Vagina (tissue), 2 donors: Measurements from ENCODE around the gene SPPL2C.

Source experiments
- POLR2A ChIP-seq, 2 donors: fragments of 450-650 bp; IDR thresholded peaks; one replicate each; pipeline ENCODE4 v1.6.1; 2017; ENCODE audit warnings: antibody characterized with exemption in 2 of 2, mild to moderate bottlenecking in 2 of 2, moderate library complexity in 2 of 2
- TF ChIP-seq, protein P1 (sequence below), 3 experiments: fragments of 450-650 bp in 2 of 3; fragments of 200-600 bp in 1 of 3; sonication (generic) in 1 of 3; IDR thresholded peaks; one replicate each; pipeline ENCODE4 v1.5.1; 2017 to 2019; ENCODE audit warnings: antibody characterized with exemption in 3 of 3, mild to moderate bottlenecking in 2 of 3, moderate library complexity in 2 of 3

DNA sequence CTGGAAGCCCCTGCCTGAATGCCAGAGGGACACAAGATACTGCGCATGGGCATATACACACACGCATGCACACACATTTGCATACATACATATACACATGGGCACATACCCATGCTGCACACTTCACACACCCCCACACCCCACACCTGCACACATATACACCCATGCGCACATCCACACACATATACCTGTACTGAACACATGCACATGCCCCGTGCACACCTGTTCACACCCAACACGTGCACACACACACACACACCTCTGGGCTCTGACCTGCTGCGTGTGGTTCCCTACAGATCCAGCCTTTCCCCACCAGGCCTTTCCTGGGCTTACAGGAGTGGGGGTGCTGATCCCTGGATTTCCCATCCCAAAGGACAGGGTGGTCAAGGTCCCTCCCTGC is 6.3 kb downstream of the SPPL2C start:
- TF ChIP-seq, protein P1, sequence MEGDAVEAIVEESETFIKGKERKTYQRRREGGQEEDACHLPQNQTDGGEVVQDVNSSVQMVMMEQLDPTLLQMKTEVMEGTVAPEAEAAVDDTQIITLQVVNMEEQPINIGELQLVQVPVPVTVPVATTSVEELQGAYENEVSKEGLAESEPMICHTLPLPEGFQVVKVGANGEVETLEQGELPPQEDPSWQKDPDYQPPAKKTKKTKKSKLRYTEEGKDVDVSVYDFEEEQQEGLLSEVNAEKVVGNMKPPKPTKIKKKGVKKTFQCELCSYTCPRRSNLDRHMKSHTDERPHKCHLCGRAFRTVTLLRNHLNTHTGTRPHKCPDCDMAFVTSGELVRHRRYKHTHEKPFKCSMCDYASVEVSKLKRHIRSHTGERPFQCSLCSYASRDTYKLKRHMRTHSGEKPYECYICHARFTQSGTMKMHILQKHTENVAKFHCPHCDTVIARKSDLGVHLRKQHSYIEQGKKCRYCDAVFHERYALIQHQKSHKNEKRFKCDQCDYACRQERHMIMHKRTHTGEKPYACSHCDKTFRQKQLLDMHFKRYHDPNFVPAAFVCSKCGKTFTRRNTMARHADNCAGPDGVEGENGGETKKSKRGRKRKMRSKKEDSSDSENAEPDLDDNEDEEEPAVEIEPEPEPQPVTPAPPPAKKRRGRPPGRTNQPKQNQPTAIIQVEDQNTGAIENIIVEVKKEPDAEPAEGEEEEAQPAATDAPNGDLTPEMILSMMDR (IDR thresholded peaks at IDR 0.05), result no peak
- no peak for TF ChIP-seq POLR2A (IDR thresholded peaks at IDR 0.05)
